GM19023 (cell line): ENCODE measurements around the gene STON1.
"Not testable (repeated sequence)": the region's sequence is repeated elsewhere in the genome, so short reads cannot be mapped to it uniquely, and the experiment has no call there.

ENCODE experiments used
- ATAC-seq: cut with Tn5 transposase; IDR thresholded peaks from one replicate; pipeline ENCODE4 v1.9.1; 2021; ENCODE audit warnings: mild to moderate bottlenecking, moderate library complexity; ENCODE audit not compliant: unreplicated experiment

The STON1 gene

GRCh38 chr2:48613211-48613610 lies 83.3 kb downstream of the STON1 start:
- no peak for ATAC-seq

DNA sequence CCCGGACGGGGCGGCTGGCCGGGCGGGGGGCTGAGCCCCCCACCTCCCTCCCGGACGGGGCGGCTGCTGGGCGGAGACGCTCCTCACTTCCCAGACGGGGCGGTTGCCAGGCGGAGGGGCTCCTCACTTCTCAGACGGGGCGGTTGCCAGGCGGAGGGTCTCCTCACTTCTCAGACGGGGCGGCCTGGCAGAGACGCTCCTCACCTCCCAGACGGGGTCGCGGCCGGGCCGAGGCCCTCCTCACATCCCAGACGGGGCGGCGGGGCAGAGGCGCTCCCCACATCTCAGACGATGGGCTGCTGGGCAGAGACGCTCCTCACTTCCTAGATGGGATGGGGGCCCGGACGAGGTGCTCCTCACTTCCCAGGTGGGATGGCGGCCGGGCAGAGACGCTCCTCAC lies 84.6 kb downstream of the STON1 start:
- ATAC-seq: not testable (repeated sequence)

- ATAC-seq: no peak
Observed at GRCh38 chr2:48617618-48618017, 87.7 kb downstream of the STON1 start, which contains the start of gene GTF2A1L. GTF2A1L (plus strand) TSS chr2:48617856; CDS start chr2:48617875, 19 bp downstream.

DNA sequence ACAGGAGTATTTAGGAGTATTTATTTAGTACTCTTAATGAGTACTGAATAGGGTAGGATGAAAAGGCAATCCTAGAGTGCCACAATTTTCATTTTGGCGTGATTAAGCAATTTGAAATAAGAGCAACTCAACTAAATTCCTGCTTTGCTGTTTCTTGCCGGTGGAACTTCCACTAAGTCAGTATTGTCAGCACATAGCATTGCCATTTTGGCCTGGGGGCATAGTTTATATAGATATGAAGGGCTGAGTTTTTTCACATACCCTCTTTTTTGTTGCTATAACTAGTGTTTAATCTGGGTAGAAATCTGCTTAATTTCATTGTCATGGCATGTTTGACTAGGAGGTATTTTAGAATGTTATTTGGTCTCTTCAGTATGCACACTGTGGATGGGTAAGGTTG lies 89.6 kb downstream of the STON1 start:
- ATAC-seq: no peak

GRCh38 chr2:48620604-48621003 lies 90.7 kb downstream of the STON1 start:
- ATAC-seq: no peak

GRCh38 chr2:48622691-48623090 lies 92.7 kb downstream of the STON1 start:
- ATAC-seq: not testable (repeated sequence)

GRCh38 chr2:48624696-48625095 lies 94.7 kb downstream of the STON1 start:
- ATAC-seq: no peak

DNA sequence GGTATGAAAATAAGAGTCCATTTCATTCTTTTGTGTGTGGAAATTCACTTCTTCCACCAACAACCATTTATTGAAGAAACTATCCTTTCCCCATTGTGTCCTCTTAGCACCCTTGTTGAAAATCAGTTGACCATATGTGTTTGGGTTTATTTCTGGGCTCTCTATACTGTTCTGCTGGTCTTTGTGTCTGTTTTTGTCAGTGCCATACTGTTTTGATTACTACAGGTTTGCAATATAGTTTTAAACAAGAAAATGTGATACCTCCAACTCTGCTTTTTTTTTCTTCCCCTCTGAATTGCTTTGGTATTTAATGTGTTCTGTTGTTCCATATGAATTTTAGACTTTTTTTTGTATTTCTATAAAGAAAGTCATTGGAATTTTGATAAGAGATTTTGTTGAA lies 96.1 kb downstream of the STON1 start:
- no peak for ATAC-seq

- no peak for ATAC-seq
Observed at GRCh38 chr2:48633143-48633542, 103.2 kb downstream of the STON1 start.

GRCh38 chr2:48635786-48636185 lies 105.8 kb downstream of the STON1 start:
- ATAC-seq: no peak

- no peak for ATAC-seq
Observed at GRCh38 chr2:48638261-48638660, 108.3 kb downstream of the STON1 start.
